ENCODE data around the gene WARS2.

The WARS2 gene

DNA sequence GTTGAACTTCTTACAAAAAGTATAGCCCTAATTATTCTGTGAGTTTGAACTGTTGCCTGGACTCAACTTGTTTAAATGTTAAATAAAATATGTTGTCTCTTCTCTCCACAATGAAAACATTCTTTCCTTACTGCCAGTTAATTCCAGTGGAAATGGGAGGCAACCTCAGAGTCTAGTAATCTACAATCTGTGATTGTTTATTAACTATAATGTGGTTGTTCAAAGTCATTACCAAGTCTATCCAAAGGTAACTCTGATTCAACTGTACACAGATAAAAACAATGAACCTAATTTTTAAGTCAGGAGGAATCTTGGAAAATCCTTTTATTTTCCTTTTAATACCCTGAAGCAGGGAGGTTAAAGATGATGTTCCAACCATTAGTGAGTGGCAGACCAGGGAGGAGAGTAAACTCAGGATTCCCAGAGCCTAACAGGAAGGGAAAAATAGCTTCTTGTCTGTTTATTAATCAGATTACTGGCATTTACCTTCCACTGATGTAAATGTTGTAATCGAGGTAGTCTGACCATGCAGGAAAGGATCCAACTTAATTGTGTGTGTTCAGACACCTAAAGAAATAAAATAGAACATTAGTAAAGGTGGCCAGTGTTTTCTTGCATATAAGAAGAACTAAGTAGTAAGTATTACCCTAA is 95.2 kb downstream of the WARS2 start:
- no peak overlapping the region for H3K4me3 ChIP-seq (ENCODE audit: low read length)
- no peak for TF ChIP-seq ZNF274 (IDR thresholded peaks at IDR 0.05; ENCODE audit: low read depth, low read length)

- H3K4me3 ChIP-seq (ENCODE audit: low read length), result no peak overlapping the region
Observed at GRCh38 chr1:119040906-119041305, 99.5 kb downstream of the WARS2 start.

GRCh38 chr1:119040489-119040888 is 100.0 kb downstream of the WARS2 start:
- no peak overlapping the region for H3K4me3 ChIP-seq (ENCODE audit: low read length)
- TF ChIP-seq ZNF274 (IDR thresholded peaks at IDR 0.05; ENCODE audit: low read depth, low read length), result no peak

More at GRCh38 chr1:119040906-119041305, 99.5 kb downstream of the WARS2 start:
- TF ChIP-seq ZNF274 (IDR thresholded peaks at IDR 0.05; ENCODE audit: low read depth, low read length), result no peak

DNA sequence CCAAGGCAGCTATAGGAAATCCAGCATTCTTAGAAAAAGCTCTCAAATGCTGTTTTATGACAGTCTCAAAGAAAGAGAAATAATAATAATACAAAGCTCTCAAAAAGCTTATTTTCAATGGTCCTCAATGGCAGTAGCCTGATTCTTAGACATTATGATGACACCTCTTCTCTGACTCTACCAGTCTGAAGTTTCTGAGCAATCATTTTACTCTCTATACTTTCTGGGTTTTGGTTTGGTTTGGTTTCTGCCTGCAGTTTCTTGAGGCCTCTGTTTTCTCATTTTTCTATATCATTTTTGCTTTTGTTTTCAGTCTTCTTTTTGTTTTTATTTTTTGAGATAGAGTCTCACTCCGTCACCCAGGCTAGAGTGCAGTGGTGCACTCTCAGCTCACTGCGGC is 102.1 kb downstream of the WARS2 start:
- no peak overlapping the region for H3K4me3 ChIP-seq (ENCODE audit: low read length)
- no peak for TF ChIP-seq ZNF274 (IDR thresholded peaks at IDR 0.05; ENCODE audit: low read depth, low read length)

DNA sequence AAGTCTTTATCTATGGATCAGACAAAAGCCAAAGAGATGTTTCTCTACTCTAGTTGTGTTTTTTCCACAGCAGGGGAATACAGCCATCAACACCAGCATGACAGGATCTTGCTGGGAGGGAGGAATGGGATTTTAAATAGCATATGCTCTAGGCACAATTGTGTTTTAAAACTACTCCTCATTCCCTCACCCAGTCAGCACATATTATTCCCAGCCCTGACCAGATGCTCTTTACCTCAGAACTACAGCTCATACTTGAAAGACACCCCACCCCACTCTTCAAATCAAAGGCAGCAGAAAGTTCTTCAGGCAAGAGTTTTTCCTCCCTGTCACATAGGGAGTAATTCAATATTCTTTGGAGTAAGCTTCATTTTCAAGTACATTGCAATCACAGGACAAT is 106.1 kb downstream of the WARS2 start:
- no peak for TF ChIP-seq ZNF274 (IDR thresholded peaks at IDR 0.05; ENCODE audit: low read depth, low read length)
- no peak overlapping the region for H3K4me3 ChIP-seq (ENCODE audit: low read length)

DNA sequence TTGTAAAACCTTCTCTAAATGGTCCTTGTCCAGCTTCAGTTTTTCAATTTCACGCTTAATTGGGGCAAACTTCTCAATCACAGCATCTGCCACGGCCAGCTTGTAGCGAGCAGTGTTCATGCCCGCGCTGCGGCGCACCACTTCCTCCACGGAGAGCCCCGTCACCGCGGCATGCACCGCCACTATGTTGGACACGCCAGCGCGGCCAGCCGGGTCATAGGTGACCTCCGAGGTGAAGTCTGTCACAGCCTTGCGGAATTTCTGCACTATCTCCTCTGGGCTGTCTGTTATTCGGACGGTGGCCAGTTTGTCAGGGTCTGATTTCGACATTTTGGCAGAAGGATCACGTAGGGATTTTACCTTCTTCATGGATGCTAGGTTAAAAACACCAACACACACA is 107.5 kb downstream of the WARS2 start:
- no peak for TF ChIP-seq ZNF274 (IDR thresholded peaks at IDR 0.05; ENCODE audit: low read depth, low read length)
- H3K4me3 ChIP-seq (ENCODE audit: low read length), result no peak overlapping the region

- TF ChIP-seq ZNF274 (IDR thresholded peaks at IDR 0.05; ENCODE audit: low read depth, low read length), result no peak
- no peak overlapping the region for H3K4me3 ChIP-seq (ENCODE audit: low read length)
Observed at GRCh38 chr1:119027759-119028158, 112.7 kb downstream of the WARS2 start.

DNA sequence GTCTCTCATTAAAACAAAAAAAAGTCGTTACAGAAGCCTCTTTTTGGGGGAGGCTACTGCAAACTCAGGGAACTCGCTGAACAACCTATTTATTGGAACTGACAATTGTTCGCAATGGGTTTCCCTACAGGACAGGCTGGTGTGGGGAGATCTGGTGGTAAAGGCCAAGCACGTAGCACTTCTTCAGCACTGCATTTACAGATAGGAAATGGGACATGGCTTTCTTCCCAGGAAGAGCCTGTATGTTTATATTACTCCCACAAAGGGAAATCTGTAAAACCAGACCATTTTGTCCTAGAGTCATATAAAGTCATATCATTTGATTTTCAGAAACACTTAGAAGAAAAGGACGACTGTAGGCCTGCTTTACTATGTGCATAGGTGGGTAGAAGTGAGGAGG is 113.5 kb downstream of the WARS2 start:
- no peak for TF ChIP-seq ZNF274 (IDR thresholded peaks at IDR 0.05; ENCODE audit: low read depth, low read length)
- no peak overlapping the region for H3K4me3 ChIP-seq (ENCODE audit: low read length)

DNA sequence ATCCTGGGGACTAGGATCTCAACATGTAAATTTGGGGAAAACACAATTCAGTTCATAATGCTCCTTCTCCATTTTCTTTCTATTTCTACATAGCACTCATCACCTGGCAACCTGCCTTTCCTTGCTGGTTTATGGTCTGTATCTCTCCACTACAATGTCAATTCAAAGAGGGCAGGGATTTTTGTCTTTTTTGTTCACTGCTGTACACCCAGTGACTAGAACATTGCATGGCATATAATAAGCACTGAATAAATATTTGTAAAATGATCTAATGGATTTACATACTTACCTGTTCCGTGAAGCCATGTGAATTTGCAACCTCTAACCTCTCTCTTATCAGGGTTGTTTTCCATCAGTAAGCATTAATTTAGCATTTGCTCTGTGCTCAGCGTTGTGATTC is 124.9 kb downstream of the WARS2 start:
- H3K4me3 ChIP-seq (ENCODE audit: low read length), result no peak overlapping the region
- TF ChIP-seq ZNF274 (IDR thresholded peaks at IDR 0.05; ENCODE audit: low read depth, low read length), result no peak

GRCh38 chr1:119012383-119012782 is 128.1 kb downstream of the WARS2 start:
- no peak overlapping the region for H3K4me3 ChIP-seq (ENCODE audit: low read length)
- TF ChIP-seq ZNF274 (IDR thresholded peaks at IDR 0.05; ENCODE audit: low read depth, low read length), result no peak

DNA sequence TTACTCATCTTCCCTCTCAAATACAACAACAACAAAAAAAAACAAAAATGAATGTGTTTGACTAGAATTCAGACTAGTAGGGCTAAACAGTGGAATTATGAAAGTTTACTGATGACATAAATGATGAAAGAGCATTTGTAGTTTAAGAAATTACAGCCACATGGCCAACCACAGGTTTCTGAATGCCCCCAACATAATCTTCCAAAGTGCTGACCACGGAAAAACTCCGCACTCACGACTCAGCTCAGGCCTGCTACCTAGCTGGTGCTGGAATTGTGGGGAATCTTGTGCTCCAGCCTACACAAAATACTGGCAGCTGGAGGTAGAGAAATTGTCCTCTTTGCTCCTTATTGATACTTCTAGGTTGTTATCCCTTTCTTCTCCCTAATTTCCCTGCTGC is 128.7 kb downstream of the WARS2 start:
- no peak overlapping the region for H3K4me3 ChIP-seq (ENCODE audit: low read length)
- TF ChIP-seq ZNF274 (IDR thresholded peaks at IDR 0.05; ENCODE audit: low read depth, low read length), result no peak

GRCh38 chr1:119011116-119011515 is 129.3 kb downstream of the WARS2 start:
- H3K4me3 ChIP-seq (ENCODE audit: low read length), result no peak overlapping the region
- no peak for TF ChIP-seq ZNF274 (IDR thresholded peaks at IDR 0.05; ENCODE audit: low read depth, low read length)

DNA sequence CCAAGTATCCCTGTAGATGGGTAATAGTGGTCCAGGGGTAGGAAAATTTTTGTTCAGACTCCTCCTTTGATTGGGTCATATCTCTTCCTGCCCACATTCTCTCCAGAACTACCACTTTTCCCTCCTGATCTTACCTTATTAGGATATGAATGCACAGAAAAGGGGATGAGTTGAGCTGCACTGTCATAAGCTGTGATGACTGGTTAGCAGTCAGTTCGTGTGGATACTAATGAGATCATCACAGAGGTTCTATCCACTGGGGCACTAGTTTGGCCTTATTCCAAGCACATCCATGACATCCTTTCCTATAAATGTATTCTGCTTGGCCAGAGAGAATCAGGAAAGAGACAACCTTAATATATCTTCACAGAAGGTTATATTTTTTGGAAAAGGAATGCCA is 130.3 kb downstream of the WARS2 start:
- no peak overlapping the region for H3K4me3 ChIP-seq (ENCODE audit: low read length)
- TF ChIP-seq ZNF274 (IDR thresholded peaks at IDR 0.05; ENCODE audit: low read depth, low read length), result no peak

DNA sequence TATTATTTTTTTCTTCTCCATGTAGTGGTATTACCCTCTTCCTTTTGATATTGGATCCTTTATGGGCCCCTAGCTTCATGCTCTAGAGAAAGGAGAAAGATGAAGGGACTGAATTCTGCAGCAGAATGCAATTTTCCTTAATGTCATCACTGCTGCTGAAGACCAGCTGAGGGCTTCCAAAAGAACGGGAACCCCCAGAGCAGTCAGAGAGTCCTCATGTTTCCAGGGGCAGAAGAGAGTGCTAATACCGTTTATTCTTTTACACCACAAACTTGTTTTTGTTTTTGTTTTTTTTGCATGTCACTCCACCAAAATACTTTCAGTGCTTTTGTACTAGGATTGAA is 131.2 kb downstream of the WARS2 start:
- no peak for TF ChIP-seq ZNF274 (IDR thresholded peaks at IDR 0.05; ENCODE audit: low read depth, low read length)
- no peak overlapping the region for H3K4me3 ChIP-seq (ENCODE audit: low read length)

- peak overlapping the region; percentile 14; the same call in 1 of the 2 replicates for H3K4me3 ChIP-seq (ENCODE audit: low read length)
- no peak for TF ChIP-seq ZNF274 (IDR thresholded peaks at IDR 0.05; ENCODE audit: low read depth, low read length)
Observed at GRCh38 chr1:119008483-119009311, 131.8 kb downstream of the WARS2 start.
